CD14-positive monocyte (primary cell): ENCODE data around the gene PRSS33. TPM values are rescaled to one million over a fixed set of nuclear protein-coding genes. Genes with fewer than 3 reads are reported as not detected.
A peak's percentile ranks its signal among the peaks of the same experiment; 100 is the strongest.

ENCODE experiments used
- DNase-seq, 3 donors: peaks; one replicate each; pipeline ENCODE4 v3.0.0-alpha.2; 2011 to 2022
- H2AFZ ChIP-seq: 2 replicates; pipeline ENCODE4 v1.6.0; 2012; ENCODE audit warnings: mild to moderate bottlenecking, low read depth, low read length, inconsistent platforms; ENCODE audit not compliant: insufficient read depth, poor library complexity, severe bottlenecking
- H3K27ac ChIP-seq, 2 donors: 1 replicate in 1 of 2; 2 replicates in 1 of 2; pipeline ENCODE4 v1.5.1; 2012 to 2013; ENCODE audit warnings: low read length in 2 of 2, control low read depth in 1 of 2, inconsistent platforms in 1 of 2, low read depth in 1 of 2, mild to moderate bottlenecking in 1 of 2
- H3K27me3 ChIP-seq, 2 donors: one replicate each; pipeline versions ENCODE4 v1.6.0 to v1.6.1; 2011 to 2013; ENCODE audit warnings: low read length in 2 of 2; ENCODE audit not compliant: control insufficient read depth in 2 of 2, insufficient read depth in 2 of 2
- H3K36me3 ChIP-seq, 2 donors: replicated peaks in 1 of 2; 1 replicate in 1 of 2; 2 replicates in 1 of 2; pipeline versions ENCODE4 v1.5.1 to v1.6.1; 2012 to 2013; ENCODE audit warnings: low read length in 2 of 2, control low read depth in 1 of 2, inconsistent platforms in 1 of 2, mild to moderate bottlenecking in 1 of 2; ENCODE audit not compliant: insufficient read depth in 2 of 2, control insufficient read depth in 1 of 2
- H3K4me1 ChIP-seq, 2 donors: 1 replicate in 1 of 2; 2 replicates in 1 of 2; pipeline versions ENCODE4 v1.5.1 to v1.6.1; 2012 to 2013; ENCODE audit warnings: low read length in 2 of 2, control low read depth in 1 of 2, inconsistent platforms in 1 of 2, mild to moderate bottlenecking in 1 of 2, moderate library complexity in 1 of 2; ENCODE audit not compliant: insufficient read depth in 2 of 2, control insufficient read depth in 1 of 2
- H3K4me2 ChIP-seq: replicated peaks from 2 replicates; pipeline ENCODE3; 2012; ENCODE audit warnings: low read length, moderate library complexity, mild to moderate bottlenecking; ENCODE audit not compliant: poor library complexity, severe bottlenecking; ENCODE audit errors: extremely low read depth
- H3K4me3 ChIP-seq, 3 experiments: fragments of 200-600 bp in 1 of 3; sonication (generic) in 1 of 3; replicated peaks in 1 of 3; 1 replicate in 2 of 3; 2 replicates in 1 of 3; pipeline ENCODE4 v1.5.1; 2011 to 2013; ENCODE audit warnings: low read length in 3 of 3, mild to moderate bottlenecking in 3 of 3, control low read depth in 2 of 3, low read depth in 2 of 3, inconsistent platforms in 1 of 3, moderate library complexity in 1 of 3
- H3K79me2 ChIP-seq: 2 replicates; pipeline ENCODE4 v1.6.0; 2012; ENCODE audit warnings: mild to moderate bottlenecking, control low read depth, inconsistent platforms, low read length, moderate library complexity; ENCODE audit not compliant: insufficient read depth
- H3K9ac ChIP-seq: 2 replicates; pipeline ENCODE4 v1.6.0; 2017; ENCODE audit warnings: low read length, mild to moderate bottlenecking; ENCODE audit not compliant: insufficient read depth, poor library complexity, severe bottlenecking
- H3K9me3 ChIP-seq, 2 donors: replicated peaks in 1 of 2; 1 replicate in 1 of 2; 2 replicates in 1 of 2; pipeline versions ENCODE4 v1.5.1 to v1.6.1; 2012 to 2013; ENCODE audit warnings: low read length in 2 of 2, control low read depth in 1 of 2; ENCODE audit not compliant: control insufficient read depth in 1 of 2, insufficient read depth in 1 of 2
- H4K20me1 ChIP-seq: 2 replicates; pipeline ENCODE4 v1.6.0; 2012; ENCODE audit warnings: mild to moderate bottlenecking, low read length, control low read depth, moderate library complexity; ENCODE audit not compliant: insufficient read depth
- H3K27ac Mint-ChIP-seq, 7 donors: one replicate each; pipeline ENCODE4 v1.8.0; 2020; ENCODE audit warnings: mild to moderate bottlenecking in 7 of 7, mixed read lengths in 7 of 7, moderate library complexity in 6 of 7, inconsistent platforms in 2 of 7
- H3K27me3 Mint-ChIP-seq, 3 donors: one replicate each; pipeline ENCODE4 v1.8.0; 2021 to 2022; ENCODE audit warnings: low read depth in 3 of 3, mild to moderate bottlenecking in 3 of 3, mixed read lengths in 3 of 3, moderate library complexity in 3 of 3, inconsistent platforms in 1 of 3
- H3K36me3 Mint-ChIP-seq, 2 donors: one replicate each; pipeline ENCODE4 v1.8.0; 2020; ENCODE audit warnings: mixed read lengths in 2 of 2, inconsistent platforms in 1 of 2, mild to moderate bottlenecking in 1 of 2
- H3K4me1 Mint-ChIP-seq: one replicate; pipeline ENCODE4 v1.8.0; 2020; ENCODE audit warnings: mild to moderate bottlenecking, mixed read lengths
- H3K4me3 Mint-ChIP-seq, 2 donors: one replicate each; pipeline ENCODE4 v1.8.0; 2020; ENCODE audit warnings: mild to moderate bottlenecking in 2 of 2, mixed read lengths in 2 of 2, moderate library complexity in 1 of 2
- H3K9me3 Mint-ChIP-seq, 7 donors: one replicate each; pipeline ENCODE4 v1.8.0; 2020 to 2022; ENCODE audit warnings: mixed read lengths in 7 of 7, mild to moderate bottlenecking in 6 of 7, moderate library complexity in 6 of 7, inconsistent platforms in 2 of 7
- CTCF ChIP-seq: fragments of 200-600 bp; IDR thresholded peaks from one replicate; pipeline ENCODE4 v1.8.0; 2022; ENCODE audit warnings: antibody characterized with exemption, mild to moderate bottlenecking
- WGBS: methylation state at CpG from one replicate; pipeline ENCODE4 v1.1.5; 2013; ENCODE audit warnings: missing lambda C conversion rate; ENCODE audit not compliant: insufficient coverage; 5-methylcytosine and 5-hydroxymethylcytosine counted together
- intact Hi-C, 2 donors: fragments of 100-400 bp; cut with micrococcal nuclease; formaldehyde crosslinking; loops; one replicate each; pipeline versions ENCODE4 v1.15.0 to v1.15.1; 2023
- polyA plus RNA-seq, 3 donors: library from polyadenylated mRNA; depleted of rRNA in 1 of 3; unstranded in 2 of 3; stranded (reverse) in 1 of 3; fragments of 300-500 nt in 2 of 3; fragments of >200 nt in 1 of 3; fragmentation: Illumina TruSeq in 2 of 3; gene quantifications; 1 replicate in 2 of 3; 2 replicates in 1 of 3; pipeline ENCODE4 v1.2.3, GENCODE V29; 2012 to 2021

The PRSS33 gene
- polyA plus RNA-seq, 3 donors = 0.05 TPM; not detected in 2

- H3K9me3 ChIP-seq = no peaks in the 10 kb centered on the region
- peaks cover 49% of the 10 kb centered on the region for H4K20me1 ChIP-seq
- peaks cover 42% of the 10 kb centered on the region for H3K79me2 ChIP-seq
- peak overlapping the region; percentile 73 for H3K9ac ChIP-seq
- Mint-ChIP-seq H3K4me3 (peak overlapping the region; percentile 90 to 95), H3K27ac (peak overlapping the region in 6 of 7 donors; percentile 22 to 96 (median 81)), H3K9me3 (peaks cover 0 to 3% (median 0%) of the 10 kb centered on the region in 7 donors), H3K4me1 (peaks cover 43% of the 10 kb centered on the region), H3K36me3 (peaks cover 33 to 45% of the 10 kb centered on the region in 2 donors), H3K27me3 (peaks cover 0 to 10% (median 5%) of the 10 kb centered on the region in 3 donors)
- H3K4me3 ChIP-seq = peak overlapping the region; percentile 66 to 94 (median 88)
- H3K4me1 ChIP-seq = peaks cover 32 to 37% of the 10 kb centered on the region in 2 donors
- TF ChIP-seq CTCF = no peak
- H3K27ac ChIP-seq = peak overlapping the region in 1 of 2 donors; percentile 71
- under 1% methylated on average over 63 of the region's 72 CpGs for WGBS
- H3K4me2 ChIP-seq = peak overlapping the region; percentile 88
- peak overlapping the region; percentile 88 for H2AFZ ChIP-seq
- intact Hi-C loops = loop anchor here (1.0 to 5.0 kb wide), 2 partner anchors 23 to 246 kb away; partner anchors contain the start of genes HCFC1R1 (in 1 of the 2), THOC6 (in 1 of the 2) and TNFRSF12A (in 1 of the 2)
- no peaks in the 10 kb centered on the region for H3K27me3 ChIP-seq
- DNase-seq = no peak
- peaks cover 26 to 34% of the 10 kb centered on the region in 2 donors for H3K36me3 ChIP-seq
Observed at GRCh38 chr16:2776500-2777139, 10.7 kb downstream of the PRSS33 start.

GRCh38 chr16:2775765-2776499 lies 11.4 kb downstream of the PRSS33 start:
- DNase-seq = no peak
- peak overlapping the region; percentile 73 for H3K9ac ChIP-seq
- 91% methylated on average over 7 of the region's 11 CpGs for WGBS
- Mint-ChIP-seq H3K9me3 (peaks cover 0 to 3% (median 0%) of the 10 kb centered on the region in 7 donors), H3K27me3 (peaks cover 0 to 6% (median 5%) of the 10 kb centered on the region in 3 donors), H3K4me3 (peak overlapping the region; percentile 90 to 95), H3K36me3 (peaks cover 40 to 52% of the 10 kb centered on the region in 2 donors), H3K4me1 (peaks cover 43% of the 10 kb centered on the region), H3K27ac (peak overlapping the region; percentile 64 to 96 (median 86))
- H4K20me1 ChIP-seq = peaks cover 56% of the 10 kb centered on the region
- H3K36me3 ChIP-seq = peaks cover 33 to 41% of the 10 kb centered on the region in 2 donors
- H3K27me3 ChIP-seq = no peaks in the 10 kb centered on the region
- H3K4me3 ChIP-seq = peak overlapping the region; percentile 66 to 94 (median 88)
- H3K9me3 ChIP-seq = no peaks in the 10 kb centered on the region
- intact Hi-C loops = loop anchor here (1.0 to 5.0 kb wide), 2 partner anchors 23 to 246 kb away; partner anchors contain the start of genes HCFC1R1 (in 1 of the 2), THOC6 (in 1 of the 2) and TNFRSF12A (in 1 of the 2)
- peak overlapping the region; percentile 51 to 71 for H3K27ac ChIP-seq
- H3K4me2 ChIP-seq = peak overlapping the region; percentile 88
- peak overlapping the region; percentile 88 for H2AFZ ChIP-seq
- peaks cover 46% of the 10 kb centered on the region for H3K79me2 ChIP-seq
- TF ChIP-seq CTCF = no peak
- H3K4me1 ChIP-seq = peaks cover 32 to 37% of the 10 kb centered on the region in 2 donors
